ENCODE measurements around the gene CARD8. TPM values are rescaled to one million over a fixed set of nuclear protein-coding genes. Genes with fewer than 3 reads are reported as not detected.
A peak's percentile ranks its signal among the peaks of the same experiment; 100 is the strongest.
"Not testable (repeated sequence)": the region's sequence is repeated elsewhere in the genome, so short reads cannot be mapped to it uniquely, and the experiment has no call there.

Gene CARD8
- total and polyA plus RNA-seq, 2 experiments from 2014 or later: 16.6 to 17.1 TPM

- no peak for TF ChIP-seq ZNF462 (CRISPR knock-in tag; IDR thresholded peaks at IDR 0.05)
- TF ChIP-seq EZH2phosphoT487 (IDR thresholded peaks at IDR 0.05; ENCODE audit: unreplicated experiment): no peak
- no peak; the same call in 1 of the 2 replicates for TF ChIP-seq POLR2AphosphoS5 (IDR thresholded peaks at IDR 0.05; ENCODE audit: low read depth)
- TF ChIP-seq REST (IDR thresholded peaks at IDR 0.05; ENCODE audit: unreplicated experiment): no peak
- TF ChIP-seq CTCF (conservative IDR thresholded peaks at IDR 0.05; ENCODE audit: low read depth in 2 of 2): no peak
- no peak for TF ChIP-seq ZNF331 (CRISPR knock-in tag; IDR thresholded peaks at IDR 0.05; ENCODE audit: low read depth)
- no peak for TF ChIP-seq ETS1 (IDR thresholded peaks at IDR 0.05)
Measured at GRCh38 chr19:48271531-48272151, 15.9 kb upstream of the CARD8 start (continued).

GRCh38 chr19:48269617-48270026 lies 13.9 kb upstream of the CARD8 start:
- not testable (repeated sequence) for ATAC-seq; H3K27me3 ChIP-seq (ENCODE audit: insufficient read depth); H3K36me3 ChIP-seq (ENCODE audit: insufficient read depth); H3F3A ChIP-seq (replicated peaks; ENCODE audit: low read depth); H2AFZ ChIP-seq; H3K9me3 Mint-ChIP-seq; H4K20me1 ChIP-seq (replicated peaks; ENCODE audit: insufficient read depth); DNase-seq (ENCODE audit: low spot score); H3K9me2 ChIP-seq (ENCODE audit: insufficient read depth)
- peaks cover 26% of the 10 kb centered on the region for H3K4me1 ChIP-seq (ENCODE audit: insufficient read depth)
- peaks cover 35% of the 10 kb centered on the region for H3K27me3 Mint-ChIP-seq (ENCODE audit: insufficient read depth, low read depth, poor library complexity)
- peak overlapping the region; percentile 67; the same call in 1 of the 2 replicates for H3K4me2 ChIP-seq
- H3K79me2 ChIP-seq (replicated peaks; ENCODE audit: insufficient read depth): peaks cover 21% of the 10 kb centered on the region
- 0 out of 2 replicates have a peak overlapping the region, but pooled peaks have one; percentile 39 for H3K27ac ChIP-seq (ENCODE audit: low read depth)
- peak overlapping the region; percentile 99 for H3K4me3 Mint-ChIP-seq
- peak overlapping the region; percentile 92; the same call in 1 of the 2 replicates for H3K4me3 ChIP-seq
- H3K27ac Mint-ChIP-seq: peak overlapping the region; percentile 76
- peaks cover 13% of the 10 kb centered on the region for H3K36me3 Mint-ChIP-seq (ENCODE audit: low read depth)
- peaks cover 20% of the 10 kb centered on the region for H3K4me1 Mint-ChIP-seq

Measured in GM23338 (cell line).